Measurements from ENCODE around the gene FERMT3. TPM values are rescaled to one million over a fixed set of nuclear protein-coding genes. Genes with fewer than 3 reads are reported as not detected.

Gene FERMT3
- total RNA-seq, 2 experiments from 2014 or later: 55.8 to 61.1 TPM

DNA sequence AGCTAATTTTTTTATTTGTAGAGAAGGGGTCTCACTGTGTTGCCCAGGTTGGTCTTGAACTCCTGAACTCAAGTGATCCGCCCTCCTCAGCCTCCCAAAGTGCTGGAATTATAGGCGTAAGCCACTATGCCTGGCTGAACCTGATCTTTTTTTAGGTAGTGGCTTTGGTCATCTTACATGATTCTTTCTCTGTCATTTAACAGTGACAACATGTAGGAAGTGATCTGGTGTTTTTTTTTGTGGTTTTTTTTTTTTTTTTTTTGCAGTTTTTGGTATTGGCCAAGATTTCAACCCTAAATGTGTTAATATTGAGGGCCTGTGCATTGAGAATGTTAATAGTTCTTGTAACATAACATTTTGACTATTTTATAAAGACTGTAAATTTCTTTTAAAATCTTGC is 8.0 kb upstream of the FERMT3 start:
- no peaks in the 10 kb centered on the region for H3K27me3 Mint-ChIP-seq
- Histone ChIP-seq H3K4me1 (ENCODE audit: insufficient read depth, low read length) (no peaks in the 10 kb centered on the region), H3K27ac (ENCODE audit: low read depth in 1 of 2, low read length in 2 of 2) (no peak overlapping the region), H3K36me3 (ENCODE audit: insufficient read depth, low read length) (peaks cover 89% of the 10 kb centered on the region), H3K27me3 (ENCODE audit: control insufficient read depth in 1 of 2, insufficient read depth in 2 of 2, low read length in 2 of 2) (no peaks in the 10 kb centered on the region), H3K9me3 (ENCODE audit: control insufficient read depth in 1 of 2, insufficient read depth in 1 of 2, low read length in 2 of 2) (no peaks in the 10 kb centered on the region), H3K4me3 (ENCODE audit: low read length) (no peak overlapping the region)
- CTCF ChIA-PET: no interaction called here
- POLR2A ChIA-PET: no interaction called here
- DNase-seq: no peak
- H3K9me3 Mint-ChIP-seq: no peaks in the 10 kb centered on the region
- ATAC-seq (ENCODE audit: poor library complexity): no peak
- H3K27ac Mint-ChIP-seq: no peak overlapping the region
- TF ChIP-seq, protein P1, sequence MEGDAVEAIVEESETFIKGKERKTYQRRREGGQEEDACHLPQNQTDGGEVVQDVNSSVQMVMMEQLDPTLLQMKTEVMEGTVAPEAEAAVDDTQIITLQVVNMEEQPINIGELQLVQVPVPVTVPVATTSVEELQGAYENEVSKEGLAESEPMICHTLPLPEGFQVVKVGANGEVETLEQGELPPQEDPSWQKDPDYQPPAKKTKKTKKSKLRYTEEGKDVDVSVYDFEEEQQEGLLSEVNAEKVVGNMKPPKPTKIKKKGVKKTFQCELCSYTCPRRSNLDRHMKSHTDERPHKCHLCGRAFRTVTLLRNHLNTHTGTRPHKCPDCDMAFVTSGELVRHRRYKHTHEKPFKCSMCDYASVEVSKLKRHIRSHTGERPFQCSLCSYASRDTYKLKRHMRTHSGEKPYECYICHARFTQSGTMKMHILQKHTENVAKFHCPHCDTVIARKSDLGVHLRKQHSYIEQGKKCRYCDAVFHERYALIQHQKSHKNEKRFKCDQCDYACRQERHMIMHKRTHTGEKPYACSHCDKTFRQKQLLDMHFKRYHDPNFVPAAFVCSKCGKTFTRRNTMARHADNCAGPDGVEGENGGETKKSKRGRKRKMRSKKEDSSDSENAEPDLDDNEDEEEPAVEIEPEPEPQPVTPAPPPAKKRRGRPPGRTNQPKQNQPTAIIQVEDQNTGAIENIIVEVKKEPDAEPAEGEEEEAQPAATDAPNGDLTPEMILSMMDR (IDR thresholded peaks at IDR 0.05): no peak
- H3K4me1 Mint-ChIP-seq (ENCODE audit: low read depth): peaks cover 4% of the 10 kb centered on the region
- H3K4me3 Mint-ChIP-seq: no peak overlapping the region
- peaks cover 91% of the 10 kb centered on the region for H3K36me3 Mint-ChIP-seq (ENCODE audit: low read depth)
- intact Hi-C loops (cut with DNase I, micrococcal nuclease): no loop called here

DNA sequence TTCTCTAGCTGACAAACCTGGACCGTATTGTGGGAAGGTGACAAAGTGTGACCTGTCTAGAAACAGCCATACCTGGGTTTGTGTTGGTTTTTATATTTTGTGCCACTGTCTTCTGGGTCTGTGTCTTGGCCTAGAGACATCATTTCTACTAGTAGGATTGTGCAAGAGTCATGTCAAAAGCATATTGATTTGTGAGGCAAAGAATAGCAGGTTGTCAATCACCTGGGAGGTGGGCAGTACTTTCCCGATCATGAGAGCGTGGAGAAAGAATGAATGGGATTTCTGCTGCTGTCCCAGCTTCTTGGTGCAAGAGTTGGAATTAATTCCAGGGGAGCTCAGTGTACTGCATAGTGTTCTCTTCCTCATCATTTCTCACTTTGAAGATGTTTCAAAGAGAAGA is 5.0 kb upstream of the FERMT3 start:
- DNase-seq (no peak), ATAC-seq (ENCODE audit: poor library complexity) (no peak)
- TF ChIP-seq, protein P1 (IDR thresholded peaks at IDR 0.05): no peak
- H3K4me3 ChIP-seq (ENCODE audit: low read length): no peak overlapping the region
- peaks cover 78% of the 10 kb centered on the region for H3K36me3 Mint-ChIP-seq (ENCODE audit: low read depth)
- no peak overlapping the region for H3K4me3 Mint-ChIP-seq
- peaks cover 67% of the 10 kb centered on the region for H3K36me3 ChIP-seq (ENCODE audit: insufficient read depth, low read length)
- no peaks in the 10 kb centered on the region for H3K27me3 Mint-ChIP-seq
- H3K9me3 Mint-ChIP-seq: no peaks in the 10 kb centered on the region
- intact Hi-C loops (cut with DNase I, micrococcal nuclease): loop anchor here in 1 of 2 experiments (5.0 kb wide), 1 partner anchor 451 kb away; no protein-coding TSS in a partner anchor
- no peaks in the 10 kb centered on the region for H3K27me3 ChIP-seq (ENCODE audit: control insufficient read depth in 1 of 2, insufficient read depth in 2 of 2, low read length in 2 of 2)
- POLR2A ChIA-PET: no interaction called here
- H3K27ac Mint-ChIP-seq: no peak overlapping the region
- peaks cover 27% of the 10 kb centered on the region for H3K4me1 Mint-ChIP-seq (ENCODE audit: low read depth)
- H3K4me1 ChIP-seq (ENCODE audit: insufficient read depth, low read length): peaks cover 26% of the 10 kb centered on the region
- no peak overlapping the region for H3K27ac ChIP-seq (ENCODE audit: low read depth in 1 of 2, low read length in 2 of 2)
- no peaks in the 10 kb centered on the region for H3K9me3 ChIP-seq (ENCODE audit: control insufficient read depth in 1 of 2, insufficient read depth in 1 of 2, low read length in 2 of 2)
- CTCF ChIA-PET: interaction anchor here (0.6 to 1.3 kb wide), 4 partner anchors 15 to 1433 kb away, joined by 3 to 4 read pairs (median 4); partner anchors contain the start of gene STIP1

- intact Hi-C loops (cut with DNase I, micrococcal nuclease): loop anchor here in 1 of 2 experiments (5.0 kb wide), 1 partner anchor 449 kb away; no protein-coding TSS in a partner anchor
- Histone ChIP-seq H3K9me3 (ENCODE audit: control insufficient read depth in 1 of 2, insufficient read depth in 1 of 2, low read length in 2 of 2) (no peaks in the 10 kb centered on the region), H3K27me3 (ENCODE audit: control insufficient read depth in 1 of 2, insufficient read depth in 2 of 2, low read length in 2 of 2) (no peaks in the 10 kb centered on the region), H3K27ac (ENCODE audit: low read depth in 1 of 2, low read length in 2 of 2) (no peak overlapping the region), H3K4me3 (ENCODE audit: low read length) (no peak overlapping the region), H3K4me1 (ENCODE audit: insufficient read depth, low read length) (peaks cover 34% of the 10 kb centered on the region), H3K36me3 (ENCODE audit: insufficient read depth, low read length) (peaks cover 53% of the 10 kb centered on the region)
- CTCF ChIA-PET: interaction anchor here (2.0 to 5.1 kb wide), 3 partner anchors 43 to 202 kb away, joined by 5 to 56 read pairs (median 15); partner anchors contain the start of genes PLCB3 and PPP1R14B
- POLR2A ChIA-PET: interaction anchor here (1.2 to 6.4 kb wide), 2 partner anchors 44 to 67 kb away, joined by 3 to 108 read pairs; partner anchors contain the start of gene PPP1R14B
- Mint-ChIP-seq H3K4me1 (ENCODE audit: low read depth) (peaks cover 40% of the 10 kb centered on the region), H3K27me3 (no peaks in the 10 kb centered on the region), H3K36me3 (ENCODE audit: low read depth) (peaks cover 78% of the 10 kb centered on the region), H3K27ac (no peak overlapping the region), H3K4me3 (no peak overlapping the region), H3K9me3 (no peaks in the 10 kb centered on the region)
- TF ChIP-seq, protein P1 (IDR thresholded peaks at IDR 0.05): no peak
- DNase-seq: no peak
- no peak for ATAC-seq (ENCODE audit: poor library complexity)
Observed at GRCh38 chr11:64202992-64203391, 3.5 kb upstream of the FERMT3 start.

Measured in CD4-positive, alpha-beta T cell (primary cell).